Measurements from ENCODE around the gene KCNMB1.
A peak's percentile ranks its signal among the peaks of the same experiment; 100 is the strongest.

DNA sequence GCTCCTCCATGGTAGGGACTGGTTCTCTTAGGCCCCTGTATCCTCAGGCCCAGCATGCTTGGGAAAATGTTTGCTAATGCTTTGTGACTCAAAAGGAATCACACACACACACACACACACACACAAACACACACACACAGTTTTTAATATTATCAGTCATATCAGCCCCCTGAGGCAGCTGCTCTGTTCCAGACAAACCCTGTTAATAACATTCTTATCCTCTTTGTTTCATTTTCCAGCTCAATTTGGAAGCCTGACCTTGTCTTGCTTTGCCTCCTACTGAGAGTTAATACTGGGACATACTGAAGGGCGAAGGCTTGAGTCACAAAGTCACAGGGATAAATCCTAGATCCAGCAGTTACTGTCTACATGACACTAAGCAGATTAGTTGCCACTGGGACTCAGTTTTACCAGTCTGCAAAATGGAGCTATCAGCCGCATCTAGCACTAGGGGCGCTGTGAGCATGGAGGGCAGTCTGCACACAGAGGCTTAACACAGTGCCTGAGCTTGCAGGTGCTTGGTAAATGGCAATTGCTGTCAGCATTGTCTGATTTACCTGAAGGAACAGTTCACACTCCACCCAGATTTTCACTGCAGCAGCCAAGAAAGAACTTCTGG lies 37.1 kb upstream of the KCNMB1 start:
- TF ChIP-seq, protein P1, sequence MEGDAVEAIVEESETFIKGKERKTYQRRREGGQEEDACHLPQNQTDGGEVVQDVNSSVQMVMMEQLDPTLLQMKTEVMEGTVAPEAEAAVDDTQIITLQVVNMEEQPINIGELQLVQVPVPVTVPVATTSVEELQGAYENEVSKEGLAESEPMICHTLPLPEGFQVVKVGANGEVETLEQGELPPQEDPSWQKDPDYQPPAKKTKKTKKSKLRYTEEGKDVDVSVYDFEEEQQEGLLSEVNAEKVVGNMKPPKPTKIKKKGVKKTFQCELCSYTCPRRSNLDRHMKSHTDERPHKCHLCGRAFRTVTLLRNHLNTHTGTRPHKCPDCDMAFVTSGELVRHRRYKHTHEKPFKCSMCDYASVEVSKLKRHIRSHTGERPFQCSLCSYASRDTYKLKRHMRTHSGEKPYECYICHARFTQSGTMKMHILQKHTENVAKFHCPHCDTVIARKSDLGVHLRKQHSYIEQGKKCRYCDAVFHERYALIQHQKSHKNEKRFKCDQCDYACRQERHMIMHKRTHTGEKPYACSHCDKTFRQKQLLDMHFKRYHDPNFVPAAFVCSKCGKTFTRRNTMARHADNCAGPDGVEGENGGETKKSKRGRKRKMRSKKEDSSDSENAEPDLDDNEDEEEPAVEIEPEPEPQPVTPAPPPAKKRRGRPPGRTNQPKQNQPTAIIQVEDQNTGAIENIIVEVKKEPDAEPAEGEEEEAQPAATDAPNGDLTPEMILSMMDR (IDR thresholded peaks at IDR 0.05; ENCODE audit: low read length) = peak; percentile 39
- TF ChIP-seq EZH2 (optimal IDR thresholded peaks at IDR 0.05; ENCODE audit: low read depth, low read length) = no peak

Measured in MM.1S (cell line).